HCT116 (cell line): ENCODE results near the gene OPRD1.

Experiments
- CEBPB ChIP-seq: IDR thresholded peaks from 2 replicates; pipeline ENCODE4 v1.6.1; 2012; ENCODE audit warnings: low read depth
- EZH2 ChIP-seq: fragments of 200-600 bp; sonication (generic); IDR thresholded peaks from 2 replicates; pipeline ENCODE4 v1.6.1; 2017; ENCODE audit warnings: antibody characterized with exemption, mixed run types
- POLR2A ChIP-seq: IDR thresholded peaks from 2 replicates; pipeline ENCODE4 v1.7.0; 2011; ENCODE audit warnings: borderline replicate concordance; ENCODE audit not compliant: insufficient read depth, insufficient read length; ENCODE audit errors: extremely low read depth
- POLR2AphosphoS5 ChIP-seq: IDR thresholded peaks from 2 replicates; pipeline ENCODE4 v1.6.1; 2011; ENCODE audit warnings: mild to moderate bottlenecking, low read depth, low read length, moderate library complexity
- RAD21 ChIP-seq: IDR thresholded peaks from 2 replicates; pipeline ENCODE4 v1.6.1; 2012; ENCODE audit warnings: low read depth, mild to moderate bottlenecking
- REST ChIP-seq: IDR thresholded peaks from 2 replicates; pipeline ENCODE4 v1.6.1; 2012; ENCODE audit warnings: low read depth
- SRF ChIP-seq: IDR thresholded peaks from 2 replicates; pipeline ENCODE4 v1.6.1; 2012; ENCODE audit warnings: low read depth
- YY1 ChIP-seq: IDR thresholded peaks from 2 replicates; pipeline ENCODE4 v1.6.1; 2011; ENCODE audit warnings: low read length, low read depth, moderate library complexity, mild to moderate bottlenecking; ENCODE audit not compliant: insufficient replicate concordance; ENCODE audit errors: extremely low read depth
- TF ChIP-seq, protein P1 (sequence below), 3 experiments: fragments of 200-600 bp in 1 of 3; sonication (generic) in 1 of 3; IDR thresholded peaks in 2 of 3; conservative IDR thresholded peaks in 1 of 3; 2 replicates each; pipeline ENCODE4 v1.5.1; 2012 to 2017; ENCODE audit warnings: low read depth in 2 of 3, low read length in 2 of 3, antibody characterized with exemption in 1 of 3, borderline replicate concordance in 1 of 3, control low read depth in 1 of 3, mild to moderate bottlenecking in 1 of 3, mixed read lengths in 1 of 3, mixed run types in 1 of 3, moderate library complexity in 1 of 3; ENCODE audit not compliant: insufficient read depth in 1 of 3

DNA sequence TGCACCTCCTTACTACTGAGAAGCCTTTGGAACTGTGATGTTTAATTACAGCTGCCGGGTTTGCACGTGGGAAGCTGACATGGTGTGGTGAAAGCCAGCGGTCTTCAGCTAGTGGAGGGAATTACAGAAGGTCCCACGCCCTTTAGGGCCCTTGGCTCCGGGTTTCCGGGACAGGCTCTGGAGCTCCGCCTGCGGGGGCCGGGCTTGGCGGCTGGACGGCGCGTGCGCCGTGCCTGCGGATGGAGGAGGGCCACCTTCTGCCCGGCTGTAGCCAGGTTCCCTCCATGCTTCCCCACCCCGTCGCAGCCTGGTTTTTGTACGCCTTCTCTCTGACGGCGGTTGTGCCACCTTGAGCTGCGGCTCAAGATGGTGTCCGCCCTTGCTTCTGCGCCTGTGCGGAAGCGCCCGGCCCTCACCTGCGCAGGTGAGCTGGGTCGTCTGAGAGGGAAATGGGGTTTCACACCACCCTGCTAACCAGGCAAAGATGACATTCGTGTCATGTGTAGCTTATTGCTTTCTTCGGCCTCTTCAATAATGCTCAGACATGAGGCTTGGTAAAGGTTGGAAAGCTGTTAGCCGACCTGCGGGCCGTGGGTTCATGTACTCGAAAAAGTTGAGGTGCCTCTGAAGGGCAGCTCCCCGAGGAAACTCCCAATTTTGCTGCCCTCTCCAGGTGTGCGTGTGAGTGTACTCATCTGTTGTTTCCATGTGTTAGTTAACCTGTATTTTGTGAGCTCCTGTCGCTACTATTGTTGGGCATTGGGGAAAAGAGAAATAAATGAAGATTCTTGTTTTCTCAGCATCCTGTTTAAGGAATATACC is 36.6 kb upstream of the OPRD1 start:
- no peak for TF ChIP-seq CEBPB
- no peak for TF ChIP-seq REST
- TF ChIP-seq POLR2A = no peak
- TF ChIP-seq, protein P1, sequence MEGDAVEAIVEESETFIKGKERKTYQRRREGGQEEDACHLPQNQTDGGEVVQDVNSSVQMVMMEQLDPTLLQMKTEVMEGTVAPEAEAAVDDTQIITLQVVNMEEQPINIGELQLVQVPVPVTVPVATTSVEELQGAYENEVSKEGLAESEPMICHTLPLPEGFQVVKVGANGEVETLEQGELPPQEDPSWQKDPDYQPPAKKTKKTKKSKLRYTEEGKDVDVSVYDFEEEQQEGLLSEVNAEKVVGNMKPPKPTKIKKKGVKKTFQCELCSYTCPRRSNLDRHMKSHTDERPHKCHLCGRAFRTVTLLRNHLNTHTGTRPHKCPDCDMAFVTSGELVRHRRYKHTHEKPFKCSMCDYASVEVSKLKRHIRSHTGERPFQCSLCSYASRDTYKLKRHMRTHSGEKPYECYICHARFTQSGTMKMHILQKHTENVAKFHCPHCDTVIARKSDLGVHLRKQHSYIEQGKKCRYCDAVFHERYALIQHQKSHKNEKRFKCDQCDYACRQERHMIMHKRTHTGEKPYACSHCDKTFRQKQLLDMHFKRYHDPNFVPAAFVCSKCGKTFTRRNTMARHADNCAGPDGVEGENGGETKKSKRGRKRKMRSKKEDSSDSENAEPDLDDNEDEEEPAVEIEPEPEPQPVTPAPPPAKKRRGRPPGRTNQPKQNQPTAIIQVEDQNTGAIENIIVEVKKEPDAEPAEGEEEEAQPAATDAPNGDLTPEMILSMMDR (IDR thresholded peaks at IDR 0.05 in 2 of 3, conservative IDR thresholded peaks at IDR 0.05 in 1 of 3; ENCODE audit: borderline replicate concordance in 1 of 3, insufficient read depth in 1 of 3, low read depth in 2 of 3, low read length in 2 of 3) = no peak
- no peak for TF ChIP-seq RAD21
- TF ChIP-seq YY1 = no peak
- no peak for TF ChIP-seq POLR2AphosphoS5
- no peak for TF ChIP-seq EZH2
- no peak for TF ChIP-seq SRF
